Activated T-cell treated with anti-CD3 and anti-CD28 coated beads for 1 hour (primary cell): ENCODE results near the gene CACNA1S.

Experiments used
- DNase-seq: peaks from one replicate; pipeline ENCODE4 v3.0.0-alpha.2; 2020; ENCODE audit warnings: low read depth

The CACNA1S gene

GRCh38 chr1:201093962-201094361 is 18.3 kb downstream of the CACNA1S start:
- no peak for DNase-seq

- DNase-seq, result no peak
Observed at GRCh38 chr1:201093561-201093960, 18.7 kb downstream of the CACNA1S start.

DNA sequence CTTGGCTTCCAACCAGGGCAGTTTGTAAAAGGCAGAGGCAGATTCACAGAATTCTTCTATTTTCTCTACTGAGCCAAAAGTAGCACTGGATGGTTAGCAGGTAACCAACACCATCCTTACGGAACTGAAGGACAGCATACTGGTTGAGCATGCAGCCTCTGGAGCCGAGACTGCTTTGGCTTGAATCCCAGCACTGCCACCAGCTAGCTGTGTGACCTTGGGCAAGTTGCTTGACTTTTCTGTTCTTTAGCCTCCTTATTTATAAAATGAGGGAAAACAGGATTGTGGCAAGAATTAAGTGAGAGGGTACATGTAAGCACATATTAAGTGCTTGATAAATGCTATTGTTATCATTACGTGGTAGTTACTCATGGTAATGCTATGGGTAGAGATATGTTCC is 19.5 kb downstream of the CACNA1S start:
- DNase-seq, result no peak

- no peak for DNase-seq
Observed at GRCh38 chr1:201091256-201091655, 21.0 kb downstream of the CACNA1S start.

- no peak for DNase-seq
Observed at GRCh38 chr1:201090541-201090940, 21.7 kb downstream of the CACNA1S start.

- no peak for DNase-seq
Observed at GRCh38 chr1:201089596-201089995, 22.6 kb downstream of the CACNA1S start.

DNA sequence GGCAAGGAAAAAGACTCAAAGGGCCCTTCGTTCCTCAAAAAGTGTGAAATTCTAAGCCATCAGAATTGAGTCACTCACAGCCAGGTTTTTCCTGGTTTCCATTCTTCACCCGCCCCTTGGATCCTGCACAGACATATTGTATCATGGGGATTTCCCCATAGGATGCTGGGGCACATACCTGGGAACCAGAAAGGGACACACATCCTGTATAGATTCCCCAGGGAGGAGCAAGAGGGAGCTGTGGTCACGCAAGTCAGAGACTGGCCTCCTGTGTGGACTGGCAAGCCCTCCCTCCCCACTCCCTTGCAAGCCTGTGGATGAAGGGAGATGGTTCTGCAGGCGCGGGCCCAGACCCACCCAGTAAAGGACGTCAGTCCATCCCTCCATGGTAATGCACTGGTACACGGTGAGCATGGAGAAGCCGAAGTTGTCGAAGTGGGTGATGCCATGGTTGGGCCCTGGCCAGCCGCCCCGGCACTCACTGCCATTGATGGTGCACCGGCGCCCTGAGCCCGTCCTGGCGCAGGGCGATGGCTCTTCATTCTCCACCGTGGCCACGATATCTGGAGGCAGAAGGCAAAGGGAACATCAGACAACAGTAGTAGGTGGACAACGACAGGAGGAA is 23.2 kb downstream of the CACNA1S start:
- DNase-seq, result no peak

- DNase-seq, result no peak
Observed at GRCh38 chr1:201088395-201088794, 23.8 kb downstream of the CACNA1S start.

GRCh38 chr1:201085902-201086735 is 26.1 kb downstream of the CACNA1S start:
- DNase-seq, result peak; percentile 16

- no peak for DNase-seq
Observed at GRCh38 chr1:201084295-201084694, 27.9 kb downstream of the CACNA1S start.

DNA sequence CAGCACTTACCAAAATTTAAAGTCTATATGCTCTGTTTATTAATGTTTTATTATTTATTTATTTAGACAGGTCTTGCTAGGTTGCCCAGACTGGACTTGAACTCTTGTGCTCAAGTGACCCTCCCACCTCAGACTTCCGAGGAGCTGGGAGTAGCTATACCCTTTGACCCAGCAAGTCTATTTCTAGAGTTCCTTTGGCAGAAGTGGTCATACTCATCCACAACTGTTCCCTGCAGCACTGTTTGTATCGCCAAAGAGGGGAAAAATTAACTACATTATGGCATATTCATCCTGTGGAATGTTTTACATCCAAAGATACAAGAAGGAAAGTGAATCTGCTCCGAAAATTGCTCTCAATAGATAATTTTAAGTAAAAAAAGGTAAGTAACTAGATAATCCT is 28.5 kb downstream of the CACNA1S start:
- DNase-seq, result no peak

GRCh38 chr1:201080135-201080534 is 32.1 kb downstream of the CACNA1S start:
- DNase-seq, result no peak

GRCh38 chr1:201077736-201078135 is 34.5 kb downstream of the CACNA1S start:
- no peak for DNase-seq

GRCh38 chr1:201077116-201077515 is 35.1 kb downstream of the CACNA1S start:
- no peak for DNase-seq

DNA sequence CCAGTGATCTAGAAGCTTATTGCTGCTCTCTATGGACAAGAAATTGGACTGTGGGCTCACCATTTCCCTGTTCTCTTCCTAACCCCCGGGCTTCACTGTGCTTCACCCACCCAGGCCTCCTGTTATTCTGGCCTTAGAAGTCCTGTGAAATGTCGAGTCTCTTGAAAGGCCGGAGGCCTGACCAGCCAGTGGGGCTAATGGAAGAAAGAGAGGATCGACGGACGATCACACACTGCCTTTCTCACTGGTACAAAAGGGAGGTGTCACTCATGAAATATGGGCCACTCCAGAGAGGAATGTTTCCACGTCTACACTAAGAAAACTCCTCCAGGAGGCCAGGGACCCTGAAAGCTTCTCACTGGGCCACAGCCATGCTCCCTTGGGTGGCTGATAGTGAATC is 36.1 kb downstream of the CACNA1S start:
- DNase-seq, result no peak

GRCh38 chr1:201074018-201074417 is 38.2 kb downstream of the CACNA1S start:
- no peak for DNase-seq

- DNase-seq, result no peak
Observed at GRCh38 chr1:201072922-201073321, 39.3 kb downstream of the CACNA1S start.

DNA sequence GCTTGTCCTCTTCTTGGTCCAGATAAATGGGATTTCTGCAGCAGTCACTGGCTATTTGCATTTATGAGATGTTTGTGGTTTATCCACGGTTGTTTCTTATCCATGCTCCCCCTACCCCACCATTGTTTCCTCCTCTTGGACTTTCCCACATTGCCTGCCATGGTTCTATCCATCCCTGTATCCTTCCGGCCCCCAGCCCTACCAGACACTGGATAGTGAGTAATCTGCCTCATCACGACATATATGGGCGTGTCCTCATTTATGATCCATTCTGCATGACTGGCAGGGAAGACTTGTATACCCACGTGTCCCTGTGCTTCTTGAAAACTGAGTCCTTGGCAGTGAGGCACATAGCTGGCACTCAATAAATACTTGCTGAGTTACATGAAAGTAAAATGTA is 40.1 kb downstream of the CACNA1S start:
- DNase-seq, result no peak

DNA sequence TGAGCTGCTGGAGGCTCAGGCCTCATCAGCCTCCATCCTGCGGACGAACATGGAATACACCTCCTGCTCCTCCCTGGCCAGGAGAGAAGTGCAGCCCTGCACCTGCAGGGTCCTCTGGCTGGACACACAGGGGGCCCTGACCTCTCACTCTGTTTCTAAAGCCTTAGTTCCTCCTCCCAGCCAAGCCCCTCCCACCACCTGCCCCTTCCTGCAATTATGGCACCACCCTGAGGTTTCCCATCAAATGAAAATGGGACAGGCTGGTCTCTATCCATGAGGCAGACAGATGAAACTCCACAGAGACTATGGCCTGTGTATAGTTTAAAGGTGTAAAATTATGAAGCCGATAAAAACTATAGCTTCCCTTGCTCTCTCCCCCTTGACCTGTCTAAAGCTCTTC is 42.6 kb downstream of the CACNA1S start:
- no peak for DNase-seq

- no peak for DNase-seq
Observed at GRCh38 chr1:201068976-201069375, 43.2 kb downstream of the CACNA1S start.

GRCh38 chr1:201066986-201067385 is 45.2 kb downstream of the CACNA1S start:
- no peak for DNase-seq

GRCh38 chr1:201065686-201066085 is 46.5 kb downstream of the CACNA1S start:
- DNase-seq, result no peak

- no peak for DNase-seq
Observed at GRCh38 chr1:201064806-201065205, 47.4 kb downstream of the CACNA1S start.

DNA sequence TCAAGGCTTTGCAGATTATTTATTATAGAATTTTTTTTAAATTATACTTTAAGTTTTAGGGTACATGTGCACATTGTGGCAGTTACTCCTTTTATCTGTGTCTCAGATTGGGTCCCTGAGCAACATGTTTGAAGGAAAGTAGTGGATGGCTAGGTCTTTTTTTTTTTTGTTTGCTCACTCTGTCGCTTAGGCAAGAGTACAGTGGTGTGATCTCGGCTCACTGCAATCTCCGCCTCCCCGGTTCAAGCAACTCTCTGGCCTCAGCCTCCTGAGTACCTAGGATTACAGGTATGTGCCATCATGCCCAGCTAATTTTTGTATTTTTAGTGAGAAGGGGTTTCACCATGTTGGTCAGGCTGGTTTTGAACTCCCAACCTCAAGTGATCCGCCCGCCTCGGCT is 49.1 kb downstream of the CACNA1S start:
- no peak for DNase-seq
